Parathyroid adenoma (tissue), 2 donors: ENCODE results near the gene DNMT3A.

Source experiments
- H2AFZ ChIP-seq: fragments of 300-600 bp; sonication (generic); one replicate; pipeline ENCODE4 v1.7.0; 2017; ENCODE audit warnings: antibody characterized with exemption, mild to moderate bottlenecking
- H3K27ac ChIP-seq: fragments of 300-600 bp; sonication (generic); one replicate; pipeline ENCODE4 v1.7.0; 2017
- H3K27me3 ChIP-seq: fragments of 300-600 bp; sonication (generic); one replicate; pipeline ENCODE4 v1.7.0; 2017; ENCODE audit warnings: low read length; ENCODE audit not compliant: control insufficient read depth, insufficient read depth
- H3K36me3 ChIP-seq: fragments of 300-600 bp; sonication (generic); one replicate; pipeline ENCODE4 v1.7.0; 2017; ENCODE audit warnings: low read length; ENCODE audit not compliant: control insufficient read depth, insufficient read depth
- H3K4me1 ChIP-seq: fragments of 300-600 bp; sonication (generic); one replicate; pipeline ENCODE4 v1.7.0; 2017; ENCODE audit warnings: control low read depth
- H3K4me2 ChIP-seq: fragments of 300-600 bp; sonication (generic); one replicate; pipeline ENCODE4 v1.7.0; 2017; ENCODE audit warnings: low read length
- H3K4me3 ChIP-seq: fragments of 300-600 bp; sonication (generic); one replicate; pipeline ENCODE4 v1.7.0; 2017; ENCODE audit warnings: low read depth, low read length
- H3K79me2 ChIP-seq: fragments of 300-600 bp; sonication (generic); one replicate; pipeline ENCODE4 v1.7.0; 2017; ENCODE audit warnings: control low read depth
- H3K9ac ChIP-seq: fragments of 300-600 bp; sonication (generic); one replicate; pipeline ENCODE4 v1.7.0; 2017; ENCODE audit warnings: mild to moderate bottlenecking
- H3K9me3 ChIP-seq: fragments of 300-600 bp; sonication (generic); one replicate; pipeline ENCODE4 v1.7.0; 2017; ENCODE audit warnings: low read length; ENCODE audit not compliant: control insufficient read depth
- CTCF ChIP-seq: fragments of 300-600 bp; sonication (generic); IDR thresholded peaks from one replicate; pipeline ENCODE4 v1.7.0; 2017; ENCODE audit warnings: antibody characterized with exemption, mild to moderate bottlenecking
- donor health status: primary hyperparathyroidism.

The DNMT3A gene

DNA sequence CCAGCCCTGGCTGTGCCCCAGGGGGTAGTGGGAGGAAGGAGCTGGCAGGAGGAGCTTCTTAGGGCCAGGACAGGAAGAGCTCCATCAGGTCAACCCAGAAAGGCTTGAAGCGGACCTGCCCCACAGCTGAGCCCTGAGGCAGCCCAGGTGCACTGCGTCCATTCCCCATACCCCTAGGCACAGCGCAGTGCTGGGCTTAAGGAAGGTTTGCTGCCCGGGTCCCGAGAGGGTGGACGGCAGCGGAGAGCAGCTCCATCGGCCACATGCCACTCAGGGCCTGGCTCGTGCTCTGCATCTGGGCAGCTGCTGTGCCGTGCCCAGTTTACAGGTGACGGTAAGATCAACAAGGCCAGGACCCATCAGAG is 26.4 kb downstream of the DNMT3A start:
- Histone ChIP-seq H2AFZ (no peak overlapping the region), H3K4me1 (peaks cover 24% of the 10 kb centered on the region), H3K4me2 (no peak overlapping the region), H3K9me3 (no peaks in the 10 kb centered on the region), H3K27me3 (no peaks in the 10 kb centered on the region), H3K4me3 (no peak overlapping the region), H3K9ac (no peak overlapping the region), H3K79me2 (peaks cover 6% of the 10 kb centered on the region), H3K27ac (no peak overlapping the region), H3K36me3 (no peaks in the 10 kb centered on the region)
- TF ChIP-seq CTCF, result no peak

- no peak overlapping the region for H3K9ac ChIP-seq
- H3K79me2 ChIP-seq, result peaks cover 6% of the 10 kb centered on the region
- H3K9me3 ChIP-seq, result no peaks in the 10 kb centered on the region
- no peak overlapping the region for H2AFZ ChIP-seq
- H3K27me3 ChIP-seq, result no peaks in the 10 kb centered on the region
- H3K4me1 ChIP-seq, result peaks cover 24% of the 10 kb centered on the region
- peak overlapping the region; percentile 24 for H3K27ac ChIP-seq
- no peak for TF ChIP-seq CTCF
- no peaks in the 10 kb centered on the region for H3K36me3 ChIP-seq
- no peak overlapping the region for H3K4me2 ChIP-seq
- H3K4me3 ChIP-seq, result no peak overlapping the region
These were observed 27.0 kb downstream of the DNMT3A start for GRCh38 chr2:25314514-25315315.

DNA sequence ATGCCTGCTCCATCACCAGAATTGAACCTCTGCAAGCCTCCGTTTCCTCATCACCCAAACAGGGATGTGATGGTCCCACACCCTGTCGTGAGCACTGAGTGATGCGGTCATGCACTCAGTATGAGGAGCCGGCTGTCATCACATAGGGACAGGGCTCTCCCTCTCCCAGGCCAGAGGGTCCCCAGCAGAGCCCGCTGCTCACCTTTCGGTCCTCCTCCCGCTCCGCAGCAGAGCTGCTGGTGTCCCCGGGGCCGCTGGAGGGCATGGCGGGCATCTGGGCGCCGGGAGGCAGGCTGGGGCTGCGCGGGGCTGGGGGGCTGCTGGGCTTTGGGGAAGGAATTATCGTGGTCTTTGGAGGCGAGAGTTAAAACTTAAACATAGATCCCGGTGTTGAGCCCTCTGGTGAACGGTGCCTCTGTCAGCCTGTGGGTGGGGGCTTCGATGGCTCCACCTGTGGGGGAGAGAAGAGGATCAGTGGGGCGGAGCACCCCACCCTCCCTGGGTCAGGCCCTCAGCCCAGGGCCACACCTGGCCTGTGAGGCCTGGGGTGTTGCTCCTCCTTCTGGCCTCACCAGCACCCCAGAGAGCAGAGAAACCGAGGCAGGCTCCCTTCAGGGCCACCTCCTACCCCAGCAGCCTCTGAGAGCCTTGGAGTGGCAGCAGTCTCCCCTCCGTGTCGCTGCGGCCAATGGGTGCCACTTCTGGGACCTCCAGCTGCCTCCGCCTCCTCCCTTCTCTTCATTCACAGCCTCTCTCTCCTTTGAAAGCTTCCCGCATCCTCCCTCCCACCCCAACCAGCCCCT is 27.8 kb downstream of the DNMT3A start:
- Histone ChIP-seq H3K9me3 (no peaks in the 10 kb centered on the region), H3K36me3 (no peaks in the 10 kb centered on the region), H2AFZ (no peak overlapping the region), H3K4me2 (no peak overlapping the region), H3K79me2 (peaks cover 6% of the 10 kb centered on the region), H3K27me3 (no peaks in the 10 kb centered on the region), H3K4me1 (peaks cover 24% of the 10 kb centered on the region), H3K27ac (no peak overlapping the region), H3K4me3 (no peak overlapping the region), H3K9ac (no peak overlapping the region)
- no peak for TF ChIP-seq CTCF

GRCh38 chr2:25312958-25313710 is 28.6 kb downstream of the DNMT3A start:
- Histone ChIP-seq H3K79me2 (peaks cover 6% of the 10 kb centered on the region), H3K9ac (no peak overlapping the region), H3K9me3 (no peaks in the 10 kb centered on the region), H2AFZ (no peak overlapping the region), H3K27me3 (no peaks in the 10 kb centered on the region), H3K27ac (no peak overlapping the region), H3K4me3 (no peak overlapping the region), H3K36me3 (no peaks in the 10 kb centered on the region), H3K4me1 (peaks cover 24% of the 10 kb centered on the region), H3K4me2 (no peak overlapping the region)
- no peak for TF ChIP-seq CTCF
